Stimulated activated memory B cell treated with anti-CD40 and anti-IgM and Interleukin-4, amounts not matched to agents 10 μg/mL and 1 μg/mL and 100 μg/mL, for 72 hours (primary cell): ENCODE results near the gene DDC.
"Not testable (repeated sequence)": the region's sequence is repeated elsewhere in the genome, so short reads cannot be mapped to it uniquely, and the experiment has no call there.

Experiments
- ATAC-seq: fragments of 150-1000 bp; cut with Tn5 transposase; 2 replicates; pipeline ENCODE4 v1.10.0; 2021
- H3K27ac Mint-ChIP-seq: one replicate; pipeline ENCODE4 v1.8.0; 2022; ENCODE audit warnings: mild to moderate bottlenecking, mixed read lengths
- H3K27me3 Mint-ChIP-seq: one replicate; pipeline ENCODE4 v1.8.0; 2022; ENCODE audit warnings: mixed read lengths
- H3K36me3 Mint-ChIP-seq: one replicate; pipeline ENCODE4 v1.8.0; 2022; ENCODE audit warnings: mixed read lengths
- H3K4me1 Mint-ChIP-seq: one replicate; pipeline ENCODE4 v1.8.0; 2022; ENCODE audit warnings: mixed read lengths
- H3K4me3 Mint-ChIP-seq: one replicate; pipeline ENCODE4 v1.8.0; 2022; ENCODE audit warnings: mild to moderate bottlenecking, moderate library complexity, mixed read lengths
- H3K9me3 Mint-ChIP-seq: one replicate; pipeline ENCODE4 v1.8.0; 2022; ENCODE audit warnings: mixed read lengths

Gene DDC

DNA sequence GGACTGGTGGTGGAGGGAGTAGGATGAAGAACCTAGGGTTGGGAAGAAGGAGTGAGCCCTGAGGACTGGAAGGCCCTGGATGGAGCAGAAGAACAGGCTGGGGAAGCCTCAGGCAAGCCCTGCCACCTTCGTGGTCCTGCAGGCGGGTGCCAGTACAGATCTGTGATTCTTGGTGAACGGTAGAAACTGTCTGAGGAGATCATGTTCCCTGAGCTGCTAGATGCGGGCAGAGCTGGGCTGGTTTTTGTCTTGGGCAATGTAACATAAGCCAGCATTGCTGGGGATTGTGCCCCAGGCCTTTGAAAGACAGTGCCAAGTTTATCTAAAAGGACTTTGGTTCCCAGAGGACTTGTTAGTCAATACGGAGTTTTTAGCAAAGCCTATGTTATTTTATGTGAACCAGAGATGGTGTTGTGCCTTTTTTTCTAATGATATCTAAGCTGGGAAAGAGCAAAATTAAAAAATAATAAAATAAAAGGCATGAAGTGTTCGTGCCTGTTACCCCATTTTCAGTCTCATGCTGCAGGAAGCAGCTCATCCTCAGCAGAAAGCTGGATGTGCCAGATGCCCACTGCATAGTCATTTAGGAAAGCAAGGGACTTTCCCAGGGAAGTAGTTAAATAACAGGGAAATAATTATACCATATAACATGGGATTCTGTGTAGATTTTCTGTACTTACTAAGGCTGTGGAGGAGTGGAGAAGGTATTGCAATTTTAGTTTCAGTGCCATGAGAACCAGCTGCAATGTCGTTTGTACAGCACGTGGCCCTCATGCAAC, 90.6 kb downstream of the DDC start:
- Mint-ChIP-seq H3K4me1 (no peaks in the 10 kb centered on the region), H3K27ac (no peak overlapping the region), H3K27me3 (peaks cover 23% of the 10 kb centered on the region), H3K36me3 (no peaks in the 10 kb centered on the region), H3K9me3 (no peaks in the 10 kb centered on the region), H3K4me3 (no peak overlapping the region)
- no peak for ATAC-seq

DNA sequence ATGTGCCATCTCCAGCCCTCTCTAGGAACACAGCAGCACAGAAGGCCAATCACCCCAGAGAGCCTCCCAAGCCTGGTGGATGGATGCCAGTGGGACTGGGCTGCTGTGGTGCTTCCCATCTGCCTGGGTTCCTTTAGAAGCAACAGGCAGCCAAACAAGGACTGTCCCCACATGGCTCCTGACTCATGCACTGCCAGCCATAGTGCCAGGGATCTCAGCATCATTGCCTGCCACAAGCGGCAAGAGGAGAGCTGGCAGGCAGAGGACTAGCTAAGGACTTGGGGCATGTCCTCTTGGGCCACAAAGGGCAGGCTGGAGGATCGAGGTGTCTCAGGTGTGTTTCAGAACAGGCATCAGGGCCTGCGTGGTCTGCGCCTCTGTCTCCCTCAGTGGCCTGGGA, 91.7 kb downstream of the DDC start:
- H3K36me3 Mint-ChIP-seq, result no peaks in the 10 kb centered on the region
- no peaks in the 10 kb centered on the region for H3K4me1 Mint-ChIP-seq
- no peak overlapping the region for H3K27ac Mint-ChIP-seq
- H3K27me3 Mint-ChIP-seq, result peaks cover 19% of the 10 kb centered on the region
- ATAC-seq, result no peak
- no peaks in the 10 kb centered on the region for H3K9me3 Mint-ChIP-seq
- H3K4me3 Mint-ChIP-seq, result no peak overlapping the region

DNA sequence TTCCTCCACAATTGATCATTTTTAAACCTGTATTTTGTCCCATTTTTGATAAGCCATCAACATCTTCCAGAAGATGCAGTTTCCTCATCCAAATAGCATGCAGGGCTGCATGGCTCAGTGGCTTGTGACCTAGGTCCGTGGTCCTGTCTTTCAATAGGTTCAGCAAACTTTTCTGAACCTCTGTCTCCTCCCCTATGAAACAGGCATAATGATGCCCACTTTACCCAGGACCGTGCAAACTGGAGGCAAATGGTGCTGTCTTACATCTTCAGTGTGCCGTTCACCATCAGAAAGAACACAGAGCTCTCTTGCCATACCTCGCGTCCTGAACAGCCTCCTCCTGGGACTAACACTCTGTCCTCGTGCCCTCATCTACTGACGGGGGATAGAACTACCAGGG, 92.8 kb downstream of the DDC start:
- H3K36me3 Mint-ChIP-seq, result no peaks in the 10 kb centered on the region
- peaks cover 19% of the 10 kb centered on the region for H3K27me3 Mint-ChIP-seq
- H3K4me3 Mint-ChIP-seq, result no peak overlapping the region
- no peak overlapping the region for H3K27ac Mint-ChIP-seq
- peaks cover 10% of the 10 kb centered on the region for H3K4me1 Mint-ChIP-seq
- H3K9me3 Mint-ChIP-seq, result no peaks in the 10 kb centered on the region
- ATAC-seq, result no peak

DNA sequence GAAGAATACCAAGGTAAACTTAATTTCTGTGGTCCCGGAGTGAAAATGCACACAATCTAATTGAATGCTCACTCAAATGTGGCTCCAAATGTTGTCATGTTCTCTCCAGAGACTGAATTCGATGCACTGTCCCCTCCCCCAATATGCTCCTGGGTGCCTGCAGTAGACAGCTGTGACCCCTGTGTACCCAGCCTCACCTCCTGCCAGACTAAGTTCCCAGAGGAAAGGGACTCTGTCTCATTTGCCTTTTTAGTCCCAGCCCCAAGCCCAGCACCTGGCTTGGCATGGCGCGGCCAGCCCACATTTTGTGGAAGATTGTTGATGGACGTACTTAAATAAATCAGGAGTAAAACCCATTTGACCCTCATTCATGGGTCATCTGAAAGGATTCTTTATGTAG, 93.2 kb downstream of the DDC start:
- H3K27ac Mint-ChIP-seq, result no peak overlapping the region
- H3K36me3 Mint-ChIP-seq, result no peaks in the 10 kb centered on the region
- no peaks in the 10 kb centered on the region for H3K9me3 Mint-ChIP-seq
- ATAC-seq, result no peak
- peaks cover 19% of the 10 kb centered on the region for H3K27me3 Mint-ChIP-seq
- peaks cover 12% of the 10 kb centered on the region for H3K4me1 Mint-ChIP-seq
- no peak overlapping the region for H3K4me3 Mint-ChIP-seq

DNA sequence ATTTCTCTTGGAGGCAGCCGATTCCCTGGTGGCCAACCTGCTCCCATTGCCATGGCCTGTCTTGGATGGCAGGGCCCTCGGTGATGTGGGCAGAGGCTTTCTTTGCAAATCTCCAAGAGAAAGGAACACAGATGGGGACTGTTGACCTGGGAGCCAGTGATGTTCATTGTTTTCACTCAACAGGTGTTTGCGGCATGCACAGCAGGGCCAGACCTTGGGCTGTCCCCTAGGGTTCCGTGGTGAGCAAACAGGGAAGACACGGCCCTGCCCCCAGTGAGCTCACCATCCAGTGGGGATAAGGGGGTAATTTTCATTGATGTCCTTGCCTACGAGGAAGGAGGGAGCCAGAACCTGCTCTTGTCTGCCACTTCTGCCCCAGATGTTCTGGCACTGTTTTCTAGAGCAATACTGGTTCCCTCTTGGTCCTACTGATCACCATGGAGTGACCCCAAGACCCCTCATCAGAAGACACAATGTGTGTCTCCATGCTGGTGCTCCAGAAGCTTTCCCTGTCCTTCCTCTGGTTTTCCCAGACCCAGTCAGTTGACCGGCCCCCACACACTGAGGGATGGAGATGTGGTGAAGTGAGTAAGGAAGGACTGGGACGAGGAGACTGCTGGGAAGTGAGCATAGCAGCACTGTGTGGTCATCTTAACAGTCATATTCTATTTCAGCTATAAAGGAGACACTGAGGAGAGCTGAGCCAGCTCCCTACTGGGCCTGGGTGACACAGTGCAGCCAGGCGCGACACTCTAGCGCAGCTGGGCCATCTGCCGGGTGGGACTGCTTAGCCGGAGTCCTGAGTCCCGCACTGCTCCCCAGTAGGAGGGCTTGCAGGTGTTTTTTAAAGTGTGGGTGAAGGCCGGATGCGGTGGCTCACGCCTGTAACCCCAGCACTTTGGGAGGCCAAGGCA, 94.7 kb downstream of the DDC start:
- Mint-ChIP-seq H3K9me3 (no peaks in the 10 kb centered on the region), H3K27ac (no peak overlapping the region), H3K4me1 (peaks cover 12% of the 10 kb centered on the region), H3K4me3 (no peak overlapping the region), H3K27me3 (peaks cover 10% of the 10 kb centered on the region), H3K36me3 (no peaks in the 10 kb centered on the region)
- ATAC-seq, result no peak

DNA sequence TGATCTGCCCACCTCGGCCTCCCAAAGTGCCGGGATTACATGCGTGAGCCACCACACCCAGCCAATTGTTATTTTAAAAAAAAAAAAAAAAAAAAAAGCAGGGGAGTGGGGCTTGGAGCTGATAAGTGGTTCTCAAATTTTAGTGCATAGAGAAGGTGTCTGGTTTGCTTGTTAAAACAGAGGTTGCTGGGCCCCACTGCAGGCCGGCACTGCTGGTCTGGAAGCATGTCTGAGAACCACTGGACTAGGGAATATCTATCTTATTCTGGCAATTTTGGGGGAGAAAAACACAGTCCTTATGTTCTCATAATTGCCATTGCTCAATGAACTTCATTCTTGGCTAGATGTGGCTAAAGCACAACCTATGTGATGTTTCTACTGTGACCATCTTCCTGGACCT, 96.0 kb downstream of the DDC start:
- no peak for ATAC-seq
- H3K9me3 Mint-ChIP-seq, result no peaks in the 10 kb centered on the region
- no peak overlapping the region for H3K27ac Mint-ChIP-seq
- H3K4me1 Mint-ChIP-seq, result peaks cover 12% of the 10 kb centered on the region
- H3K27me3 Mint-ChIP-seq, result peaks cover 10% of the 10 kb centered on the region
- no peak overlapping the region for H3K4me3 Mint-ChIP-seq
- H3K36me3 Mint-ChIP-seq, result no peaks in the 10 kb centered on the region

DNA sequence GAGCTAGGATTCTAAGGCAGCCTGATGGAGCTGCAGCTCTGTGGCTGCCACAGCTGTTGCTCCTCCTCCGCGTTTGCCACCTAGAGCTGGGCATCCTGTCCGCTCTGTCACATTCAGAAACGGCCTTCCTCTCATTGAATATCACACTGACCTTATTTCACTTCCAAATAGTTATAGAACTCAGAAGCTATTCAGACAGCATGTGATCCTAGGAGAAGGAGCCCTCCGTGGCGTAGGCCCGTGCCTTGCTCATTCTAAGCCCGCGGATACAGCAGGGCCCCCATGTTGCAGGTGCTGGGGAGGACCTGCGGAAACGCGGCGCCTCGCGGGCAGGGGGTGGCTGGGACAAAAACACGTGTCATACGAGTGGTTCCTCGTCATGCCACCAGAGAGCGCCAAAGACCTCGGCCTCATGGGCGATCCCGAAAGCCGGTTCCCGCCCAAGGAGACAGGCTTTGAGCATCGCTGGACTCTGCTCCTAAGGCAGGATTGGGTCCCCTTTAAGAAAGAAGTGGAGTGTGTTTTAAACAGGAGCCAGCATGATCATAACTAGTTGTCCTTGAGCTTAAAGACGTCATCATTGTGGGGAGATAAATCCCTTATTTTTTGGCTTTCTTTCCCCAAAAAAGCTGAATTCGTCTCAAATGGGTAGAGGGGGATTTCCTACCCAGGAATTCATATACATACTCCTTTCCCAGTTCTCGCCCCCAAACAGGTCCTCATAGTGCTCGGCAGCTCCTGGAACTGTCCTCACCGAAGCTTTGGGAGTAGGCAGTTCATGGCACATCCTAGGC, 97.2 kb downstream of the DDC start:
- H3K27me3 Mint-ChIP-seq, result peaks cover 16% of the 10 kb centered on the region
- H3K36me3 Mint-ChIP-seq, result no peaks in the 10 kb centered on the region
- peak; percentile 83 for ATAC-seq

DNA sequence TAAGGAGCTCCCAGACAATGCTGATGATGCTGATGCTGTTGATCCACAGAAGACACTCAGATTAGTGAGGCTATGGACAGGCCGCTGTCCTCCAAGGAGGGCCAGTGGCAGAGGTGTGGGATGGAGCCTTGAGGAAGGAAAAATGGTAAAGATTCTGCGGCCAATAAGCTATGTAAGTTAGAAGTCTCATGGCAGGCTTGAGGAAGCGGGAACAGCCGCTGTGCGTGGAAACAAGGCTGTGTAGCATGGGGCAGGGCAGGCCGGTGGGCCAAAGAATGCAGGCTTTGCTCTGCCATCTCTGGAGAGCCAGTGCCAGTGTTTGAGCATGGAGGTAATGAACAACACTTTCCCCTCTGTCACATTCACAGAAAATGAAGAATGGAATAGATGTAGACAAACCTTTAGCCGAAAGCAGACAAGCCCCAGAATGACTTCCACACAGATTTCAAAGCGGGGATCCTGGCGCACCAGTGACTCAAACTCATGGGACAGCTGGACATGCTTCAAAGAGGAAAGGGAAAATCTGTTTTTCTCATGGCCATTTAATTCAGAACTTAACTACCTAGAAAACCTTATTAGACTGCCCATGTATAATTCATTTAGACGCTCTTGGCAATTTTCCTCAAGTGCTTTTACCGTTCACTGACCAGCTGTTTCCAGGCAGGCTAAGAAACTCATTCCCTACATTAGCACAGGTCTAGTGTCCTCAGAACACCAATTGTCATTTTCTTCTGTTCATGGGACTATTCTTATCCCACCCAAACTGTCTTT, 98.2 kb downstream of the DDC start:
- Mint-ChIP-seq H3K9me3 (no peaks in the 10 kb centered on the region), H3K4me1 (peaks cover 12% of the 10 kb centered on the region), H3K4me3 (no peak overlapping the region), H3K27me3 (peaks cover 12% of the 10 kb centered on the region), H3K36me3 (no peaks in the 10 kb centered on the region), H3K27ac (no peak overlapping the region)
- ATAC-seq, result no peak

More for the DNA sequence above, 97.2 kb downstream of the DDC start:
- peaks cover 12% of the 10 kb centered on the region for H3K4me1 Mint-ChIP-seq
- H3K4me3 Mint-ChIP-seq, result peak overlapping the region; percentile 53
- H3K27ac Mint-ChIP-seq, result peak overlapping the region; percentile 46
- no peaks in the 10 kb centered on the region for H3K9me3 Mint-ChIP-seq

DNA sequence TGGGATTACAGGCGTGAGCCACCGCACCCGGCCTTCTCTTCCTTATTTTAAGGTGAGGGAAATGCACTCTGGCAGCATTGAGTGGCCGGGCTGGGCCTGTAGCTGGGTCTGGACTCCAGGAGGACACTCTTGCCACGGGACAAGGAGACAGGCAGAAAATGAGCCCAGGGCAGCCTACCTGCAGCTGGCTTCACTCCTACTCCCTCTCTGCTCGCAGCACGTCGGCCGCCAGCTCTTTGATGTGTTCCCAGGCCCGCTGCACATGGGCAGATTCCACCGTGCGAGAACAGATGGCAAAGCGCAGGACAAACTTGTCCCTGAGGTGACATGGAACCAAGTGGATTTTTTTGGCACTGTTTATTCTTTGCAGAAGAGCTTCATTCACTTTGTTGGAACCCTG, 102.2 kb downstream of the DDC start:
- Mint-ChIP-seq H3K36me3 (no peaks in the 10 kb centered on the region), H3K4me3 (no peak overlapping the region), H3K4me1 (peaks cover 12% of the 10 kb centered on the region), H3K9me3 (no peaks in the 10 kb centered on the region), H3K27me3 (peaks cover 9% of the 10 kb centered on the region), H3K27ac (no peak overlapping the region)
- no peak for ATAC-seq

DNA sequence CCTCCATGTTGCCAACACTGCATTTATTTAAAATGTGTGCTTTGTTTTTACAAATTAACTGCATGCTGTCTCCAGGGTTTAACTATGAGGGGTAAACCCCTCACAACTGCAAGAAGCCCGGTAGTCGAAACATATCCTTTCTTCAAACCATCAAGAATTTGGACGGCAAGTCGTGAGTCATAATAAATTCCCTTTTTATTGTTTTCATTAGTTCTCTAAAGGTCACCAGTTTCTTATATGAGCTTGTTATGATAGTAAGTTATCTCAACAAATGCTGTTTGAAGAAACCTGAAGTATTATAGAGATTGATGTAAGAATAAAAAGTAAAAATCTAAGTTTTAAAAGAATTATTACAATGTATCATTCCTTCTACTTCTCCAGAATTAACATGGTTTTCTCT, 102.8 kb downstream of the DDC start:
- Mint-ChIP-seq H3K27ac (no peak overlapping the region), H3K9me3 (no peaks in the 10 kb centered on the region), H3K27me3 (peaks cover 9% of the 10 kb centered on the region), H3K4me3 (no peak overlapping the region), H3K4me1 (peaks cover 5% of the 10 kb centered on the region), H3K36me3 (no peaks in the 10 kb centered on the region)
- no peak for ATAC-seq

DNA sequence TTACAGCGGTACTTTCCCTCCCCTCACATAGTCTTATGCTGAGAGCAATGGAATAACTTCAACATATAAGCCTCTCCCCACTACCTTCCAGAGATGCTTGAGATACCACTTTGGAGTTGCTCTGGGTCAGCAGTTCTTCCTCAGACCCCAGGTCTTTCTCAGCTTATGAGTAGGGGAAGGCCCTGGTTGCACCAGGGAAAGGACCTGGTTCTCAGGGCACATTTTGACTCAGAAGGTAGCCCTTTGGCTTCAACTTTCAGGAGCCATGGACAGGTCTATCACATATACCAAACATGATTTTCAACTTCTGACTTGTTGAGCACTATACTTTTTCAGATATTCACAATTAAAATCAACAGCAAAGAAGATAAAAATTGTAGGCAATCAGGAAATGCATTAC, 103.5 kb downstream of the DDC start:
- no peaks in the 10 kb centered on the region for H3K9me3 Mint-ChIP-seq
- H3K27me3 Mint-ChIP-seq, result peaks cover 9% of the 10 kb centered on the region
- ATAC-seq, result no peak
- no peaks in the 10 kb centered on the region for H3K36me3 Mint-ChIP-seq
- H3K4me3 Mint-ChIP-seq, result no peak overlapping the region
- H3K27ac Mint-ChIP-seq, result no peak overlapping the region
- H3K4me1 Mint-ChIP-seq, result peaks cover 4% of the 10 kb centered on the region

DNA sequence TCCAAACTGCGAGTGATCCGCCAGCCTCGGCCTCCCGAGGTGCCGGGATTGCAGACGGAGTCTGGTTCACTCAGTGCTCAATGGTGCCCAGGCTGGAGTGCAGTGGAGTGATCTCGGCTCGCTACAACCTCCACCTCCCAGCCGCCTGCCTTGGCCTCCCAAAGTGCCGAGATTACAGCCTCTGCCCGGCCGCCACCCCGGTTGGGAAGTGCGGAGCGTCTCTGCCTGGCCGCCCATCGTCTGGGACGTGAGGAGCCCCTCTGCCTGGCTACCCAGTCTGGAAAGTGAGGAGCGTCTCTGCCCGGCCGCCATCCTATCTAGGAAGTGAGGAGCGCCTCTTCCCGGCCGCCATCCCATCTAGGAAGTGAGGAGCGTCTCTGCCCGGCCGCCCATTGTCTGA, 106.0 kb downstream of the DDC start:
- not testable (repeated sequence) for H3K27ac Mint-ChIP-seq, H3K4me1 Mint-ChIP-seq, H3K9me3 Mint-ChIP-seq, H3K4me3 Mint-ChIP-seq, ATAC-seq, H3K36me3 Mint-ChIP-seq, H3K27me3 Mint-ChIP-seq

DNA sequence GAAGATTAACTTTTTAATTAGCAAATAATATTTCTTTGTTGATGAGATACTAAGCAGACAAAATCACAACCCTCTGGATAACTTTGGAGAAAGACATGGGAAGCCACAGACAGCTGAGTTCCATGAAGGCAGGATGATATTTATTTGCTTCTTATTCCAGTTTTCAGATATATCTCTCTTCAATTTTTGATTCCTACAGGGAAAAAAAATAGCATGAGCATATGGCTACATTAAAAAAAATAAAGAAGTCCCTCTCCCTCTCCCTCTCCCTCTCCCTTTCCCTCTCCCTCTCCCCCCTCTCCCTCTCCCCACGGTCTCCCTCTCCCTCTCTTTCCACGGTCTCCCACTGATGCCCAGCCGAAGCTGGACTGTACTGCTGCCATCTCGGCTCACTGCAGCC, 106.6 kb downstream of the DDC start:
- H3K27me3 Mint-ChIP-seq, ATAC-seq, H3K36me3 Mint-ChIP-seq, H3K4me3 Mint-ChIP-seq, H3K27ac Mint-ChIP-seq, H3K9me3 Mint-ChIP-seq, H3K4me1 Mint-ChIP-seq: not testable (repeated sequence)

DNA sequence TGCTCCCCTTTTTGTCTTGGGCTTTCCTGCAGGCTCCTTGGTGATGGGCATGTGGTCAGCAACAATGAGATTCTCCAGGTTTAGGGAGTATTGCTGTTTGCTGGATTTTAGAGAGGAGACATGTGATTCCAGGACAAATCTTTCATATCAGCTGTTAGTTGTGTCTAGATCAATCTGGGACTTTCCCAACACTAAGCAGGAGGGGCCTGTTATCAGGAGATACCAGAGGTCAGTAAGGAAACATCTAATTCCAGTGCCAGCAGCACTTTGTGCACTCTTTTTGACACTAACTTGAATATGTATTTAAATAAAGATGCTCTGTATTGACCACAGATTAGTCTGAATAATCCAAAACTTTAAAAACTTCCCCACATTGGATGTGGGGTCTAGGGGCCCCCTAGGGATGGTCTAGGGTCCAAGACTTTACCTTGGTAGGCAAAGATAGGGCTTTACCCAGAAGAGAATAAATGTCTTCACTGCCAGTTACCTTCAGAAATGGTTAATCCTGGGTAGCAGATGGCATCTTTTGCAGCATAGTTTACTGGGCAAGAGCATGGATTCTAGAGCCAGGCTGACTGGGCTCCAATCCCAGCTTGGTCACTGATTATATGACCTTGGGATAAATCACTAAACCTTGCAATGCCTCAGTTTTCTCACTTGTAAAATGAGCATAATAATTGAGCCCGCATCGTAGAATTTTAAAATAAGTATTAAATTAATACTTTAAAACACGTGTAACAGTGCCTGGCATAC, 108.7 kb downstream of the DDC start:
- Mint-ChIP-seq H3K4me3 (no peak overlapping the region), H3K9me3 (no peaks in the 10 kb centered on the region), H3K27ac (no peak overlapping the region), H3K36me3 (no peaks in the 10 kb centered on the region), H3K27me3 (no peaks in the 10 kb centered on the region), H3K4me1 (no peaks in the 10 kb centered on the region)
- no peak for ATAC-seq
